Mammary epithelial cell (primary cell): Measurements from ENCODE around the gene HPX.

Source experiments
- CTCF ChIP-seq, 2 donors: IDR thresholded peaks in 1 of 2; conservative IDR thresholded peaks in 1 of 2; 2 replicates each; pipeline ENCODE4 v1.5.1; 2011 to 2012; ENCODE audit warnings: inconsistent platforms in 2 of 2, low read length in 2 of 2, mild to moderate bottlenecking in 2 of 2, control low read depth in 1 of 2, low read depth in 1 of 2; ENCODE audit not compliant: insufficient read depth in 1 of 2; ENCODE audit errors: extremely low read depth in 1 of 2
- EZH2 ChIP-seq: IDR thresholded peaks from 2 replicates; pipeline ENCODE4 v1.6.1; 2012; ENCODE audit warnings: low read length, inconsistent platforms, borderline replicate concordance

GRCh38 chr11:6489306-6489705, 48.5 kb upstream of the HPX start:
- TF ChIP-seq CTCF (conservative IDR thresholded peaks at IDR 0.05 in 1 of 2, IDR thresholded peaks at IDR 0.05 in 1 of 2; ENCODE audit: extremely low read depth in 1 of 2, insufficient read depth in 1 of 2, low read depth in 1 of 2, low read length in 2 of 2) (no peak), EZH2 (no peak)
